ENCODE measurements around the gene MOB3A. TPM values are rescaled to one million over a fixed set of nuclear protein-coding genes. Genes with fewer than 3 reads are reported as not detected.

Gene MOB3A
- polyA plus RNA-seq, 1 donor (not counting 4 experiments of a cell fraction or from before 2014, with no cell fraction given): 34.2 TPM

DNA sequence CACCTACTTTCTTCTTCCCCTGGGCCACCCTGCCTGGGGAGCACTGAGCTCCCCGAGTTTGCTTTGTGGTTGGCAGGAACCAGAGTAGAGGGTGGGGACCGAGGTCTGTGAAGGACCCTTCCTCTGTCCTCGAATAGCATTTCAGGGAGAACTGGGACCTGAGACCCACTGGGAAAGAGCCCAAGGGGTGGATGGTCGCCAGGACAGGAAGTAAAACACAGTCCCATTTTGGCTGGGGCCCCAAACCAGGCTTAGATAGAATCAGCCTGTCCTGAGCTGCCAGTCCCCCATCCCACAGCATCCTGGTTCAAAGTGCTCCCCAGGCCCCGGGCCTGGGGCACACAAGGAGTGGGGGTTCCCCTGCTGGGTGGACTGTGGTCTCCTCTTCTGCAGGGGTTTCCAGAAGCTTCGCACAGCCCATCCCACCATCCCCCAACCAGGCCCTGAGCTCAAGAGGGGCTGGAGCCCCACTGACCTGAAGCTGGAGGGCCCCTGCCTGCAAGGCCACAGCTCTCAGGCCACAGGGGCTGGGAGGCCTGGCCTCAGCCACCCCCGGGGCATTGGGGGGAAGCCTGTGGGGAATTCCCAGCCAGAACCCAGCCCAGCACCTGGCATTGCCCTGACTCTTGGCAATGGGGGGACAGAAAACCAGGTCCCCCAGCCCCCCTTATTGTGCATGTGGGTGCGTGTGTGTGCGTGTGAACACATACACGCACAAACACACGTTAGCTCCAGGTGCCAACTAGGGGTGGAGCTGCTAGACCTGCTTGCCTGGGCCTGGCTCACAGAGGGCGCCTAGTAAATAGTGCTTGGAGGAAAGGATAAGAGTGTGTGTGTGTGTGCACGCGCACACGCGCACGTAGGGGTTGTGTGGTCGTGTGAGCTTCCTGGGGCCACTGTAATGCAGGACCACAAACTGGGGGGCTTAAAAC lies 44.1 kb downstream of the MOB3A start:
- peaks cover 3% of the 10 kb centered on the region for H3K9me1 ChIP-seq (ENCODE audit: control insufficient read depth, extremely low read depth, insufficient read depth, low read length)
- H4K20me1 ChIP-seq (ENCODE audit: control insufficient read depth, extremely low read depth, insufficient read depth, low read length): peaks cover 18% of the 10 kb centered on the region
- H3K9ac ChIP-seq (ENCODE audit: control insufficient read depth, extremely low read depth, insufficient read depth, low read length): peak overlapping the region; percentile 85
- no peak for TF ChIP-seq EZH2 (IDR thresholded peaks at IDR 0.05; ENCODE audit: low read length)
- TF ChIP-seq, protein P1, sequence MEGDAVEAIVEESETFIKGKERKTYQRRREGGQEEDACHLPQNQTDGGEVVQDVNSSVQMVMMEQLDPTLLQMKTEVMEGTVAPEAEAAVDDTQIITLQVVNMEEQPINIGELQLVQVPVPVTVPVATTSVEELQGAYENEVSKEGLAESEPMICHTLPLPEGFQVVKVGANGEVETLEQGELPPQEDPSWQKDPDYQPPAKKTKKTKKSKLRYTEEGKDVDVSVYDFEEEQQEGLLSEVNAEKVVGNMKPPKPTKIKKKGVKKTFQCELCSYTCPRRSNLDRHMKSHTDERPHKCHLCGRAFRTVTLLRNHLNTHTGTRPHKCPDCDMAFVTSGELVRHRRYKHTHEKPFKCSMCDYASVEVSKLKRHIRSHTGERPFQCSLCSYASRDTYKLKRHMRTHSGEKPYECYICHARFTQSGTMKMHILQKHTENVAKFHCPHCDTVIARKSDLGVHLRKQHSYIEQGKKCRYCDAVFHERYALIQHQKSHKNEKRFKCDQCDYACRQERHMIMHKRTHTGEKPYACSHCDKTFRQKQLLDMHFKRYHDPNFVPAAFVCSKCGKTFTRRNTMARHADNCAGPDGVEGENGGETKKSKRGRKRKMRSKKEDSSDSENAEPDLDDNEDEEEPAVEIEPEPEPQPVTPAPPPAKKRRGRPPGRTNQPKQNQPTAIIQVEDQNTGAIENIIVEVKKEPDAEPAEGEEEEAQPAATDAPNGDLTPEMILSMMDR (optimal IDR thresholded peaks at IDR 0.05 in 1 of 3, IDR thresholded peaks at IDR 0.05 in 1 of 3, conservative IDR thresholded peaks at IDR 0.05 in 1 of 3; ENCODE audit: extremely low read depth in 1 of 3, insufficient read depth in 2 of 3, low read length in 3 of 3): peak in 1 of 3 experiments; percentile 47
- peaks cover 56% of the 10 kb centered on the region for H3K4me1 ChIP-seq (ENCODE audit: control insufficient read depth, extremely low read depth, insufficient read depth, low read length)
- H3K9me3 ChIP-seq (ENCODE audit: control insufficient read depth, low read depth, low read length): no peaks in the 10 kb centered on the region
- peak overlapping the region; percentile 79 for H3K27ac ChIP-seq (ENCODE audit: control insufficient read depth, insufficient read depth, low read length)
- H3K4me2 ChIP-seq (ENCODE audit: control insufficient read depth, extremely low read depth, insufficient read depth, low read depth, low read length): peak overlapping the region; percentile 74
- H3K36me3 ChIP-seq (ENCODE audit: control insufficient read depth in 2 of 2, extremely low read depth in 1 of 2, insufficient read depth in 2 of 2, low read length in 2 of 2): peaks cover 6 to 8% of the 10 kb centered on the region in 2 experiments
- H3K4me3 ChIP-seq (ENCODE audit: control insufficient read depth in 2 of 3, extremely low read depth in 1 of 3, insufficient read depth in 2 of 3, low read depth in 1 of 3, low read length in 3 of 3): no peak overlapping the region
- H3K27me3 ChIP-seq (ENCODE audit: control insufficient read depth, extremely low read depth, insufficient read depth, low read length): no peaks in the 10 kb centered on the region
- dilution Hi-C loops (cut with MboI; ENCODE audit: extremely low pct_ligation_motif_present, low sequenced_read_pairs): no loop called here
- H3K79me2 ChIP-seq (ENCODE audit: control insufficient read depth, insufficient read depth, low read length): peaks cover 32% of the 10 kb centered on the region
- FAIRE-seq (peak; percentile 71), DNase-seq (ENCODE audit: low read depth, low spot score) (no peak)
- H2AFZ ChIP-seq (ENCODE audit: control insufficient read depth, low read length): peak overlapping the region; percentile 28

DNA sequence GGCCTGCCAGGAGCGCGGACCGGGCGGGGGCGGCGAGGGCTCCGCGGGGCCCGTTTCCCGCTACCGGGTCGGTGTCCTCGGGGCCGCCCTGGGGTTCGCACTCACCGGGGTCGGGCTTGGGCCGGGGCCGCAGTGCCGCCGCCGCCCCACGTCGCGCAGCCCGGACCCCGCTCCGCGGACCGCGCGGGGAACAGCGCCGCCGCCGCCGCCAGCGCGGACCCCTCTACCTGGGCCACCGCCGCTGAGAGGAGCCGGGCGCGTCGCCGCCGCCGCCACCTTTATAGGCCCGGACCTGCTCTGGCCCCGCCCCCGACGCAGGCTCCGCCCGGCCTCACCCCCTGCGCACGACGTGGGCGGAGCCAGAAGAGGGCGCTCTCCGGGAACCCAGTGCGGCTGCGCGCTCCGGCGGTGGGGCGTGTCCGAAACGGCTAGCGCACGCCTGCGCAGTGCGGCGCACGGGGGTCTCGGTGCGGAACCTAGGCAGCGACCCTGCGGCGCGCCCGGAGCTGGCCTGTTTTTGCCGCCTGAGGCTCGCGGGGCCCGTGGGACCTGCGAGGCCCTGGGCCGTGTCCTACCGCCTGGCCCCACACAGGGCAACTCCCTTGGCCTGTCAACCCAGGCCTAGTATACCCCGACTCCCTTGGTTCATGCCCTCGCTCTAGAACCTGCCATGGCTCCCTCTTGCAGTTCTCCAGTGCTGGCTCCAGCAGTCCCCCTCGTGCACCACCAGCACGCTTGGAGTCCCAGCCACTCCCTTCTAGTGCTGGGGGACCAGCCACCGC lies 44.9 kb downstream of the MOB3A start, which contains the start of gene MKNK2:
Gene MKNK2 (minus strand): TSS at position 254 of the 782 bp plus-strand sequence. CDS start 393 bp downstream, outside the sequence.
- DNase-seq (ENCODE audit: low read depth, low spot score): no peak
- Histone ChIP-seq H3K4me2 (ENCODE audit: control insufficient read depth, extremely low read depth, insufficient read depth, low read depth, low read length) (peak within 1 kb of the TSS; percentile 95), H4K20me1 (ENCODE audit: control insufficient read depth, extremely low read depth, insufficient read depth, low read length) (peaks cover 18% of the 10 kb centered on the region), H3K79me2 (ENCODE audit: control insufficient read depth, insufficient read depth, low read length) (peaks cover 34% of the 10 kb centered on the region), H2AFZ (ENCODE audit: control insufficient read depth, low read length) (peak within 1 kb of the TSS; percentile 28), H3K27ac (ENCODE audit: control insufficient read depth, insufficient read depth, low read length) (peak within 1 kb of the TSS; percentile 79), H3K4me3 (ENCODE audit: control insufficient read depth in 2 of 3, extremely low read depth in 1 of 3, insufficient read depth in 2 of 3, low read depth in 1 of 3, low read length in 3 of 3) (peak within 1 kb of the TSS; percentile 86 to 88 (median 88)), H3K4me1 (ENCODE audit: control insufficient read depth, extremely low read depth, insufficient read depth, low read length) (peaks cover 53% of the 10 kb centered on the region), H3K9ac (ENCODE audit: control insufficient read depth, extremely low read depth, insufficient read depth, low read length) (peak within 1 kb of the TSS; percentile 85), H3K9me3 (ENCODE audit: control insufficient read depth, low read depth, low read length) (no peaks in the 10 kb centered on the region), H3K9me1 (ENCODE audit: control insufficient read depth, extremely low read depth, insufficient read depth, low read length) (peaks cover 3% of the 10 kb centered on the region), H3K27me3 (ENCODE audit: control insufficient read depth, extremely low read depth, insufficient read depth, low read length) (no peaks in the 10 kb centered on the region), H3K36me3 (ENCODE audit: control insufficient read depth in 2 of 2, extremely low read depth in 1 of 2, insufficient read depth in 2 of 2, low read length in 2 of 2) (peaks cover 10 to 14% of the 10 kb centered on the region in 2 experiments)
- no peak for TF ChIP-seq EZH2 (IDR thresholded peaks at IDR 0.05; ENCODE audit: low read length)
- TF ChIP-seq, protein P1 (optimal IDR thresholded peaks at IDR 0.05 in 1 of 3, IDR thresholded peaks at IDR 0.05 in 1 of 3, conservative IDR thresholded peaks at IDR 0.05 in 1 of 3; ENCODE audit: extremely low read depth in 1 of 3, insufficient read depth in 2 of 3, low read length in 3 of 3): peak; percentile 32 to 65 (median 60)
- FAIRE-seq: no peak
- dilution Hi-C loops (cut with MboI; ENCODE audit: extremely low pct_ligation_motif_present, low sequenced_read_pairs): no loop called here
